HepG2 (cell line): ENCODE data around the gene COBL. TPM values are rescaled to one million over a fixed set of nuclear protein-coding genes. Genes with fewer than 3 reads are reported as not detected.

Experiments
- ATAC-seq: fragments of 200-7000 bp; cut with Tn5 transposase; 3 replicates; pipeline ENCODE4 v1.9.1; 2020; ENCODE audit warnings: mild to moderate bottlenecking, moderate library complexity
- BruUV-seq: library from RNA; stranded (reverse); fragments of 400-500 nt; replicated peaks from 2 replicates; lab custom pipeline; 2021; lab: Mats Ljungman, UMichigan
- CTCF ChIA-PET: fragments of 300-600 bp; formaldehyde crosslinking; extraction: SDS; loops from one replicate; lab custom pipeline; 2021; ENCODE audit warnings: low total read pairs, inconsistent platforms, low intra/inter-chr PET ratio; lab: Yijun Ruan, JAX
- POLR2A ChIA-PET: fragments of 350-600 bp; sonication (Branson Sonifier 250); formaldehyde crosslinking; loops from one replicate; lab custom pipeline; 2020; ENCODE audit warnings: antibody characterized with exemption, inconsistent platforms; lab: Yijun Ruan, JAX
- DNase-seq: peaks from one replicate; pipeline ENCODE4 v3.0.0-alpha.2; 2015; ENCODE audit warnings: low spot score
- FAIRE-seq: peaks from 3 replicates; lab custom pipeline; 2011; peaks lifted over from hg19 to GRCh38; lab: Jason Lieb, UNC
- H2AFZ ChIP-seq: one replicate; pipeline ENCODE4 v1.6.1; 2011; ENCODE audit warnings: low read length, inconsistent platforms
- H3K27ac ChIP-seq: fragments of 300-600 bp; 3 replicates; pipeline ENCODE4 v1.8.0; 2011; ENCODE audit warnings: mixed run types, mild to moderate bottlenecking, mixed read lengths, low read length, inconsistent platforms; ENCODE audit not compliant: insufficient read depth; ENCODE audit errors: extremely low read length
- H3K27me3 ChIP-seq, 2 experiments: fragments of 200-600 bp in 1 of 2; 2 replicates in 1 of 2; 3 replicates in 1 of 2; pipeline versions ENCODE4 v1.6.0 to v1.8.0; 2011; ENCODE audit warnings: low read length in 2 of 2, mild to moderate bottlenecking in 2 of 2, moderate library complexity in 2 of 2, inconsistent platforms in 1 of 2; ENCODE audit not compliant: insufficient read depth in 2 of 2, control insufficient read depth in 1 of 2
- H3K36me3 ChIP-seq, 2 experiments: fragments of 200-600 bp in 1 of 2; replicated peaks in 1 of 2; 2 replicates in 1 of 2; 3 replicates in 1 of 2; pipeline versions ENCODE4 v1.5.1 to v1.8.0; 2011; ENCODE audit warnings: low read length in 2 of 2, inconsistent platforms in 1 of 2; ENCODE audit not compliant: insufficient read depth in 2 of 2, control insufficient read depth in 1 of 2
- H3K4me1 ChIP-seq: 2 replicates; pipeline ENCODE4 v1.5.1; 2012; ENCODE audit warnings: low read length, inconsistent platforms; ENCODE audit not compliant: insufficient read depth
- H3K4me2 ChIP-seq: 2 replicates; pipeline ENCODE4 v1.6.0; 2011; ENCODE audit warnings: low read depth, low read length, inconsistent platforms
- H3K4me3 ChIP-seq, 3 experiments: fragments of 200-600 bp in 1 of 3; sonication (generic), shearing (Covaris generic) in 1 of 3; replicated peaks in 1 of 3; 2 replicates each; pipeline ENCODE4 v1.5.1; 2011 to 2016; ENCODE audit warnings: low read length in 3 of 3, inconsistent platforms in 2 of 3, low read depth in 2 of 3, mild to moderate bottlenecking in 2 of 3, control low read depth in 1 of 3, mixed read lengths in 1 of 3; ENCODE audit not compliant: insufficient read depth in 1 of 3
- H3K79me2 ChIP-seq: one replicate; pipeline ENCODE4 v1.6.1; 2011; ENCODE audit warnings: low read length, inconsistent platforms; ENCODE audit not compliant: insufficient read depth
- H3K9ac ChIP-seq: 2 replicates; pipeline ENCODE4 v1.6.0; 2011; ENCODE audit warnings: mild to moderate bottlenecking, low read depth, low read length, inconsistent platforms; ENCODE audit not compliant: insufficient read depth
- H3K9me3 ChIP-seq: 2 replicates; pipeline ENCODE4 v1.5.1; 2012; ENCODE audit warnings: mild to moderate bottlenecking, low read length
- H4K20me1 ChIP-seq: 2 replicates; pipeline ENCODE4 v1.6.0; 2011; ENCODE audit warnings: inconsistent platforms, mild to moderate bottlenecking, low read length, moderate library complexity; ENCODE audit not compliant: insufficient read depth
- EP300 ChIP-seq, 3 experiments: sonication (generic) in 1 of 3; formaldehyde crosslinking in 1 of 3; IDR thresholded peaks; 2 replicates each; pipeline versions ENCODE4 v1.5.1 to v1.6.1; 2011 to 2020; ENCODE audit warnings: low read depth in 2 of 3, low read length in 2 of 3, borderline replicate concordance in 1 of 3, improper control_type of control experiment in 1 of 3, mild to moderate bottlenecking in 1 of 3, missing genetic modification reagents in 1 of 3, moderate library complexity in 1 of 3
- FOXO1 ChIP-seq: sonication (generic); formaldehyde crosslinking; IDR thresholded peaks from 2 replicates; pipeline ENCODE4 v1.4.0; 2020; ENCODE audit warnings: missing genetic modification reagents
- GFI1 ChIP-seq: sonication (generic); formaldehyde crosslinking; IDR thresholded peaks from 2 replicates; pipeline ENCODE4 v1.5.0; 2020; ENCODE audit warnings: missing genetic modification reagents, mild to moderate bottlenecking, borderline replicate concordance
- HNRNPL ChIP-seq: fragments of 200-400 bp; formaldehyde crosslinking; IDR thresholded peaks from 2 replicates; pipeline ENCODE4 v1.6.1; 2017; ENCODE audit warnings: mild to moderate bottlenecking, low read depth, low read length
- HOXD1 ChIP-seq: sonication (generic); formaldehyde crosslinking; IDR thresholded peaks from 2 replicates; pipeline ENCODE4 v1.5.0; 2020; ENCODE audit warnings: missing genetic modification reagents
- MEIS2 ChIP-seq: sonication (generic); formaldehyde crosslinking; IDR thresholded peaks from 2 replicates; pipeline ENCODE4 v1.9.0; 2021; ENCODE audit warnings: mild to moderate bottlenecking, missing genetic modification reagents
- POLR2AphosphoS5 ChIP-seq: IDR thresholded peaks from 2 replicates; pipeline ENCODE4 v1.6.1; 2012; ENCODE audit warnings: low read depth, low read length
- SOX6 ChIP-seq, 2 experiments: fragments of 450-650 bp in 1 of 2; sonication (generic) in 1 of 2; formaldehyde crosslinking in 1 of 2; IDR thresholded peaks; 2 replicates each; pipeline versions ENCODE4 v1.4.0 to v1.6.1; 2017 to 2020; ENCODE audit warnings: antibody characterized with exemption in 1 of 2, mild to moderate bottlenecking in 1 of 2, missing genetic modification reagents in 1 of 2
- SRSF1 ChIP-seq: fragments of 200-400 bp; formaldehyde crosslinking; optimal IDR thresholded peaks from 2 replicates; pipeline ENCODE3; 2017; ENCODE audit warnings: mild to moderate bottlenecking, low read depth, low read length, moderate library complexity
- ZFX ChIP-seq: sonication (generic); formaldehyde crosslinking; IDR thresholded peaks from 2 replicates; pipeline ENCODE4 v1.4.0; 2020; ENCODE audit warnings: mild to moderate bottlenecking, low read depth, missing genetic modification reagents, moderate library complexity
- ZNF317 ChIP-seq: sonication (generic); formaldehyde crosslinking; IDR thresholded peaks from 2 replicates; pipeline ENCODE4 v1.5.0; 2020; ENCODE audit warnings: mild to moderate bottlenecking, missing genetic modification reagents
- ZNF780A ChIP-seq: sonication (generic); formaldehyde crosslinking; IDR thresholded peaks from 2 replicates; pipeline ENCODE4 v1.8.0; 2022; ENCODE audit warnings: mild to moderate bottlenecking, missing genetic modification reagents, moderate library complexity
- WGBS: methylation state at CpG from one replicate; pipeline ENCODE4 v1.1.6; 2017; ENCODE audit warnings: low lambda C conversion rate; 5-methylcytosine and 5-hydroxymethylcytosine counted together
- in situ Hi-C: cut with HindIII; loops from 2 replicates; pipeline ENCODE4 v1.10.0; 2017; ENCODE audit warnings: low pct_unique_long_range_greater_than_20kb; ENCODE audit not compliant: extremely low pct_ligation_motif_present
- intact Hi-C: fragments of 100-400 bp; cut with micrococcal nuclease; formaldehyde crosslinking; loops from one replicate; pipeline ENCODE4 v1.10.0; 2022; ENCODE audit not compliant: unreplicated experiment
- polyA plus RNA-seq, 8 experiments: library from polyadenylated mRNA; depleted of rRNA in 3 of 8; stranded (reverse) in 7 of 8; unstranded in 1 of 8; fragments of >200 nt; fragmentation: Illumina TruSeq in 4 of 8; extraction: Trizol in 4 of 8; gene quantifications; 2 replicates each; pipeline versions ENCODE4 v1.2.1 to v1.2.3, GENCODE V29; 2011 to 2016; ENCODE audit warnings: low read depth in 4 of 8, missing spikeins in 1 of 8, mixed read lengths in 1 of 8; ENCODE audit not compliant: insufficient read depth in 1 of 8
- total RNA-seq, 5 experiments: library from RNA; depleted of rRNA; stranded (reverse); fragments of >200 nt; fragmentation: Illumina TruSeq; extraction: Trizol; gene quantifications; 2 replicates each; pipeline ENCODE4 v1.2.3, GENCODE V29; 2016; ENCODE audit warnings: low read depth in 1 of 5
- TF ChIP-seq, protein P1 (sequence below): sonication (generic); formaldehyde crosslinking; IDR thresholded peaks from 2 replicates; pipeline ENCODE4 v1.5.1; 2020; ENCODE audit warnings: mild to moderate bottlenecking, missing genetic modification reagents, moderate library complexity
- TF ChIP-seq, protein P2 (sequence below): sonication (generic); formaldehyde crosslinking; IDR thresholded peaks from 2 replicates; pipeline ENCODE4 v1.4.0; 2020; ENCODE audit warnings: missing genetic modification reagents
- TF ChIP-seq, protein P3 (sequence below): sonication (generic); formaldehyde crosslinking; IDR thresholded peaks from 2 replicates; pipeline ENCODE4 v1.9.0; 2022; ENCODE audit warnings: missing genetic modification reagents, mild to moderate bottlenecking, borderline replicate concordance

Gene COBL
- total and polyA plus RNA-seq, 2 of the 13 experiments (the other 11 are each of a cell fraction or from before 2014, with no cell fraction given): 3.8 to 4.9 TPM

DNA sequence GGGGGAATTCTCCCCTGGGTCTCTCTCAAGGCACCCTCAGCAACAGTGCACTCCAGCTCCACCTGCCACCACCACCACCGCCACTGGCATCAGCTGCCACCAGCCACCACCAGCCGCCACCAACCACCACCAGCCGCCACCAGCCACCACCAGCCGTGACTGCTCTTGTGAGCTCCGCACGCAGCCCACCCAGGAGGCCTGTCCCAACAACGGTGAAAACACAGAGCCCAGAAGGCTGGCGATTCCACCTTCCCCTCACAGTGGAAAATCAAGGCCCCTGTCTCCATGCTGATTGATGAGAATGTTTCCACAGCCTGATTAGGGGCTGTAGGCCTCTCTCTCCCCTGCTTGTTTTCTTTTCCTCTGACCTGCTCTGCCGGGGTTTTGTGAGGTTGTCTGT lies 41.1 kb downstream of the COBL start:
- FAIRE-seq (no peak), ATAC-seq (peak; percentile 70), DNase-seq (peak; percentile 26)
- Histone ChIP-seq H2AFZ (no peak overlapping the region), H3K4me1 (peaks cover 43% of the 10 kb centered on the region), H3K79me2 (peaks cover 25% of the 10 kb centered on the region), H3K9ac (no peak overlapping the region; the same call in 1 of the 2 replicates), H4K20me1 (peaks cover 3% of the 10 kb centered on the region; the same call in 1 of the 2 replicates), H3K36me3 (no peaks in the 10 kb centered on the region), H3K4me3 (peak overlapping the region in 1 of 3 experiments; percentile 12; a peak in 1 of 6 replicates), H3K9me3 (no peaks in the 10 kb centered on the region), H3K27me3 (no peaks in the 10 kb centered on the region), H3K27ac (no peak overlapping the region), H3K4me2 (peak overlapping the region; percentile 51)
- CTCF ChIA-PET: no interaction called here
- in situ Hi-C loops (no loop called here), intact Hi-C loops (loop anchor here (5.0 kb wide), 1 partner anchor 37 kb away; no protein-coding TSS in a partner anchor)
- BruUV-seq: no TSS peak
- POLR2A ChIA-PET: no interaction called here
- 17% methylated on average over 2 of the region's 9 CpGs for WGBS
- no peak for TF ChIP-seq FOXO1 (CRISPR knock-in tag)
- TF ChIP-seq MEIS2 (CRISPR knock-in tag): 0 out of 2 replicates have a peak, but pooled peaks have one; percentile 52
- TF ChIP-seq, protein P1, sequence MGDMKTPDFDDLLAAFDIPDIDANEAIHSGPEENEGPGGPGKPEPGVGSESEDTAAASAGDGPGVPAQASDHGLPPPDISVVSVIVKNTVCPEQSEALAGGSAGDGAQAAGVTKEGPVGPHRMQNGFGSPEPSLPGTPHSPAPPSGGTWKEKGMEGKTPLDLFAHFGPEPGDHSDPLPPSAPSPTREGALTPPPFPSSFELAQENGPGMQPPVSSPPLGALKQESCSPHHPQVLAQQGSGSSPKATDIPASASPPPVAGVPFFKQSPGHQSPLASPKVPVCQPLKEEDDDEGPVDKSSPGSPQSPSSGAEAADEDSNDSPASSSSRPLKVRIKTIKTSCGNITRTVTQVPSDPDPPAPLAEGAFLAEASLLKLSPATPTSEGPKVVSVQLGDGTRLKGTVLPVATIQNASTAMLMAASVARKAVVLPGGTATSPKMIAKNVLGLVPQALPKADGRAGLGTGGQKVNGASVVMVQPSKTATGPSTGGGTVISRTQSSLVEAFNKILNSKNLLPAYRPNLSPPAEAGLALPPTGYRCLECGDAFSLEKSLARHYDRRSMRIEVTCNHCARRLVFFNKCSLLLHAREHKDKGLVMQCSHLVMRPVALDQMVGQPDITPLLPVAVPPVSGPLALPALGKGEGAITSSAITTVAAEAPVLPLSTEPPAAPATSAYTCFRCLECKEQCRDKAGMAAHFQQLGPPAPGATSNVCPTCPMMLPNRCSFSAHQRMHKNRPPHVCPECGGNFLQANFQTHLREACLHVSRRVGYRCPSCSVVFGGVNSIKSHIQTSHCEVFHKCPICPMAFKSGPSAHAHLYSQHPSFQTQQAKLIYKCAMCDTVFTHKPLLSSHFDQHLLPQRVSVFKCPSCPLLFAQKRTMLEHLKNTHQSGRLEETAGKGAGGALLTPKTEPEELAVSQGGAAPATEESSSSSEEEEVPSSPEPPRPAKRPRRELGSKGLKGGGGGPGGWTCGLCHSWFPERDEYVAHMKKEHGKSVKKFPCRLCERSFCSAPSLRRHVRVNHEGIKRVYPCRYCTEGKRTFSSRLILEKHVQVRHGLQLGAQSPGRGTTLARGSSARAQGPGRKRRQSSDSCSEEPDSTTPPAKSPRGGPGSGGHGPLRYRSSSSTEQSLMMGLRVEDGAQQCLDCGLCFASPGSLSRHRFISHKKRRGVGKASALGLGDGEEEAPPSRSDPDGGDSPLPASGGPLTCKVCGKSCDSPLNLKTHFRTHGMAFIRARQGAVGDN (CRISPR knock-in tag): peak; percentile 52
- TF ChIP-seq ZNF317 (CRISPR knock-in tag): no peak
- TF ChIP-seq SRSF1: no peak
- TF ChIP-seq SOX6 (IDR thresholded peaks at IDR 0.05): no peak
- peak; percentile 20; the same call in 1 of the 2 replicates for TF ChIP-seq SOX6 (CRISPR knock-in tag; IDR thresholded peaks at IDR 0.05)
- no peak for TF ChIP-seq ZNF780A (CRISPR knock-in tag)
- TF ChIP-seq, protein P2, sequence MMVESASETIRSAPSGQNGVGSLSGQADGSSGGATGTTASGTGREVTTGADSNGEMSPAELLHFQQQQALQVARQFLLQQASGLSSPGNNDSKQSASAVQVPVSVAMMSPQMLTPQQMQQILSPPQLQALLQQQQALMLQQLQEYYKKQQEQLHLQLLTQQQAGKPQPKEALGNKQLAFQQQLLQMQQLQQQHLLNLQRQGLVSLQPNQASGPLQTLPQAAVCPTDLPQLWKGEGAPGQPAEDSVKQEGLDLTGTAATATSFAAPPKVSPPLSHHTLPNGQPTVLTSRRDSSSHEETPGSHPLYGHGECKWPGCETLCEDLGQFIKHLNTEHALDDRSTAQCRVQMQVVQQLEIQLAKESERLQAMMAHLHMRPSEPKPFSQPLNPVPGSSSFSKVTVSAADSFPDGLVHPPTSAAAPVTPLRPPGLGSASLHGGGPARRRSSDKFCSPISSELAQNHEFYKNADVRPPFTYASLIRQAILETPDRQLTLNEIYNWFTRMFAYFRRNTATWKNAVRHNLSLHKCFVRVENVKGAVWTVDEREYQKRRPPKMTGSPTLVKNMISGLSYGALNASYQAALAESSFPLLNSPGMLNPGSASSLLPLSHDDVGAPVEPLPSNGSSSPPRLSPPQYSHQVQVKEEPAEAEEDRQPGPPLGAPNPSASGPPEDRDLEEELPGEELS (CRISPR knock-in tag): 0 out of 2 replicates have a peak, but pooled peaks have one; percentile 19
- TF ChIP-seq, protein P3, sequence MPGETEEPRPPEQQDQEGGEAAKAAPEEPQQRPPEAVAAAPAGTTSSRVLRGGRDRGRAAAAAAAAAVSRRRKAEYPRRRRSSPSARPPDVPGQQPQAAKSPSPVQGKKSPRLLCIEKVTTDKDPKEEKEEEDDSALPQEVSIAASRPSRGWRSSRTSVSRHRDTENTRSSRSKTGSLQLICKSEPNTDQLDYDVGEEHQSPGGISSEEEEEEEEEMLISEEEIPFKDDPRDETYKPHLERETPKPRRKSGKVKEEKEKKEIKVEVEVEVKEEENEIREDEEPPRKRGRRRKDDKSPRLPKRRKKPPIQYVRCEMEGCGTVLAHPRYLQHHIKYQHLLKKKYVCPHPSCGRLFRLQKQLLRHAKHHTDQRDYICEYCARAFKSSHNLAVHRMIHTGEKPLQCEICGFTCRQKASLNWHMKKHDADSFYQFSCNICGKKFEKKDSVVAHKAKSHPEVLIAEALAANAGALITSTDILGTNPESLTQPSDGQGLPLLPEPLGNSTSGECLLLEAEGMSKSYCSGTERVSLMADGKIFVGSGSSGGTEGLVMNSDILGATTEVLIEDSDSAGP (CRISPR knock-in tag): peak; percentile 24; the same call in 1 of the 2 replicates
- 0 out of 2 replicates have a peak, but pooled peaks have one; percentile 49 for TF ChIP-seq HNRNPL
- no peak for TF ChIP-seq POLR2AphosphoS5
- TF ChIP-seq ZFX (CRISPR knock-in tag): 0 out of 2 replicates have a peak, but pooled peaks have one; percentile 27
- TF ChIP-seq GFI1 (CRISPR knock-in tag): 0 out of 2 replicates have a peak, but pooled peaks have one; percentile 26
- TF ChIP-seq HOXD1 (CRISPR knock-in tag): peak; percentile 82; the same call in 1 of the 2 replicates
- 0 out of 4 replicates have a peak, but pooled peaks of 1 of the 2 experiments have one; percentile 17 for TF ChIP-seq EP300 (IDR thresholded peaks at IDR 0.05; ENCODE audit: low read depth in 2 of 2, low read length in 2 of 2)
- no peak for TF ChIP-seq EP300 (CRISPR knock-in tag; IDR thresholded peaks at IDR 0.05; ENCODE audit: borderline replicate concordance)
